ENCODE results near the gene RCE1. TPM values are rescaled to one million over a fixed set of nuclear protein-coding genes. Genes with fewer than 3 reads are reported as not detected.

The RCE1 gene
- total RNA-seq, 1 experiment from 2014 or later: 33.1 TPM

DNA sequence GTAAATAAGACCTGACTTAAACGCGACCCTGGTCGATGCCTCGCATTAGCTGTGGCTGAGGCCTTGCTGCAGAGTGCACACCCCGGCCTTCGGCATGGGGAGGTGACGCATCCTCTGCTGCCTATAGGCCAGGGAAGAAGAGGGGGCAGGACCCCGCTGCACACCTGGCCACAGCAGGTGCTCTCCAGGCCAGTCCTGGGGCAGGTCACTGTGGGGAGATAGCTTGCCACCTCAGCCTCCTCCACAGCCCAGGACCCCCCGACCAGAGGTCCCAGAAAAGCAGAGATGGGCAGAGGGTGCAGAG lies 26.3 kb downstream of the RCE1 start:
- H3K4me1 ChIP-seq (ENCODE audit: insufficient read depth, low read length, poor library complexity, severe bottlenecking): no peaks in the 10 kb centered on the region
- BruUV-seq (replicated peaks): no TSS peak
- ChIA-PET CTCF (no interaction called here), POLR2A (ENCODE audit: low non-redundant PET) (no interaction called here)
- no peaks in the 10 kb centered on the region for H3K36me3 ChIP-seq (ENCODE audit: insufficient read depth, low read length, poor library complexity, severe bottlenecking)
- intact Hi-C loops (cut with micrococcal nuclease; ENCODE audit: unreplicated experiment): no loop called here
- H3K27ac ChIP-seq (ENCODE audit: low read depth, low read length, poor library complexity, severe bottlenecking): no peak overlapping the region
- no peaks in the 10 kb centered on the region for H3K9me3 ChIP-seq (ENCODE audit: low read depth, low read length, poor library complexity, severe bottlenecking)
- DNase-seq (ENCODE audit: low spot score): no peak
- no peak for TF ChIP-seq EZH2 (IDR thresholded peaks at IDR 0.05; ENCODE audit: borderline replicate concordance, low read depth, low read length, poor library complexity, severe bottlenecking)
- TF ChIP-seq, protein P1, sequence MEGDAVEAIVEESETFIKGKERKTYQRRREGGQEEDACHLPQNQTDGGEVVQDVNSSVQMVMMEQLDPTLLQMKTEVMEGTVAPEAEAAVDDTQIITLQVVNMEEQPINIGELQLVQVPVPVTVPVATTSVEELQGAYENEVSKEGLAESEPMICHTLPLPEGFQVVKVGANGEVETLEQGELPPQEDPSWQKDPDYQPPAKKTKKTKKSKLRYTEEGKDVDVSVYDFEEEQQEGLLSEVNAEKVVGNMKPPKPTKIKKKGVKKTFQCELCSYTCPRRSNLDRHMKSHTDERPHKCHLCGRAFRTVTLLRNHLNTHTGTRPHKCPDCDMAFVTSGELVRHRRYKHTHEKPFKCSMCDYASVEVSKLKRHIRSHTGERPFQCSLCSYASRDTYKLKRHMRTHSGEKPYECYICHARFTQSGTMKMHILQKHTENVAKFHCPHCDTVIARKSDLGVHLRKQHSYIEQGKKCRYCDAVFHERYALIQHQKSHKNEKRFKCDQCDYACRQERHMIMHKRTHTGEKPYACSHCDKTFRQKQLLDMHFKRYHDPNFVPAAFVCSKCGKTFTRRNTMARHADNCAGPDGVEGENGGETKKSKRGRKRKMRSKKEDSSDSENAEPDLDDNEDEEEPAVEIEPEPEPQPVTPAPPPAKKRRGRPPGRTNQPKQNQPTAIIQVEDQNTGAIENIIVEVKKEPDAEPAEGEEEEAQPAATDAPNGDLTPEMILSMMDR (conservative IDR thresholded peaks at IDR 0.05; ENCODE audit: low read depth, low read length): no peak
- H3K4me3 ChIP-seq (ENCODE audit: low read depth, low read length, poor library complexity, severe bottlenecking): no peak overlapping the region
- no peaks in the 10 kb centered on the region for H3K27me3 ChIP-seq (replicated peaks; ENCODE audit: insufficient read depth, low read depth, low read length, poor library complexity)

DNA sequence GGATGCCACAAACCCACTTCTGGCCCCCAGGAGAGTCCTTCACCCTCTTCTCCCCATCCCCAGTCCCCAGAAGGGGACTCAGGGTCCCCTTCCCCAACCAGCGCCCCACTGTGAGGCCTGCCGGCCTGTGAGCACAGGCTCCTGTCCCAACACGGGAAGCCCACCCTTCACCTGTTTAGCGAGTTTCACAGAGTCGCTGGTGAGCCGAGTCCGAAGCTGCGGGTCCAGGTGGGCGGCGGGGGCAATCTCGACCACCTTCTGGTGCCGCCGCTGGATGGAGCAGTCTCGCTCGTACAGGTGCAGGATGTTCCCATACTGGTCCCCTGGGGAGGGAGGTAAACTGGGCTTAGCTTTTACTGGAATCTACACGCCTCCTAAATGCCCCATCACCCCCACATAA lies 26.9 kb downstream of the RCE1 start:
- Histone ChIP-seq H3K36me3 (ENCODE audit: insufficient read depth, low read length, poor library complexity, severe bottlenecking) (no peaks in the 10 kb centered on the region), H3K9me3 (ENCODE audit: low read depth, low read length, poor library complexity, severe bottlenecking) (no peaks in the 10 kb centered on the region), H3K27ac (ENCODE audit: low read depth, low read length, poor library complexity, severe bottlenecking) (no peak overlapping the region), H3K4me3 (ENCODE audit: low read depth, low read length, poor library complexity, severe bottlenecking) (no peak overlapping the region), H3K4me1 (ENCODE audit: insufficient read depth, low read length, poor library complexity, severe bottlenecking) (no peaks in the 10 kb centered on the region), H3K27me3 (replicated peaks; ENCODE audit: insufficient read depth, low read depth, low read length, poor library complexity) (no peaks in the 10 kb centered on the region)
- BruUV-seq (replicated peaks): no TSS peak
- ChIA-PET CTCF (no interaction called here), POLR2A (ENCODE audit: low non-redundant PET) (no interaction called here)
- TF ChIP-seq, protein P1 (conservative IDR thresholded peaks at IDR 0.05; ENCODE audit: low read depth, low read length): no peak
- no peak for TF ChIP-seq EZH2 (IDR thresholded peaks at IDR 0.05; ENCODE audit: borderline replicate concordance, low read depth, low read length, poor library complexity, severe bottlenecking)
- DNase-seq (ENCODE audit: low spot score): no peak
- intact Hi-C loops (cut with micrococcal nuclease; ENCODE audit: unreplicated experiment): no loop called here

DNA sequence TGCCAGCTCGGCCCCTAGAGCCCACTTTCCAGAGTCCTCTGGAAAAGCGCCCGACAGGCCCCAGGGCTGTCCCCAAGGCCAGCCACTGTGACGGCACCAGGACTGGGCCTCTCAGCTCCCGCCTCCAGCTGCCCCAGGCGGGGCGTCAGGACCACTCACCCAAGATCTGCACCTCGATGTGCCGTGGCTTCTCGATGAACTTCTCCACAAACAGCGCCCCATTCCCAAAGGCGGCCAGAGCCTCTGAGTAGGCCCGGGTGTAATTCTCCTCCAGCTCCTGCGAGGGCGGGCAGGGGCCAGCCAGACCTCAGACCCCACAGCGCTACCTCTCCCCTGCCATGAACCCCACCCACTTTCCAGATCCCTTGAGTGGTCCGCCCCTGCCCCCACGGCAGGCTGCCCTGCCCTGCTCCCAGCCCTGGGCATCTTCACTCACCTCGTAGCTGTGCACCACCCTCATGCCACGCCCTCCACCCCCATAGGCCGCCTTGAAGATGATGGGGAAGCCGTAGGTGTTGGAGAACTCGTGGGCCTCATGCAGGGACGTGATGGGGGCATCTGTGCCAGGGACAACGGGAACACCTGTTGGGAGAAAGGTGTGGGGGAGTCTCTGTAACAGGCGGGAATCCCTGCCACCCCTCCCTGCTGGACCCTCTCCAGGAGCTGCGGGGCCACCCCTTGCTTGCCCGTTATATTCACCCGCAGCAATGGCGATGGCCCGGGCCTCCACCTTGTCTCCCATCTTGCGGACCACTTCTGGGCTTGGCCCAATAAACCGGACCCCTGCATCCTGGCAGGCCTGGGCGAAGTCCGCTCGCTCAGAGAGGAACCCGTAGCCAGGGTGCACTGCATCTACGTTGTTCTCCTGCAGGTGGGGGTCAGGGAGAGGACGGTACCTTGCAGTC lies 27.6 kb downstream of the RCE1 start:
- POLR2A ChIA-PET (ENCODE audit: low non-redundant PET): no interaction called here
- Histone ChIP-seq H3K27ac (ENCODE audit: low read depth, low read length, poor library complexity, severe bottlenecking) (no peak overlapping the region), H3K27me3 (replicated peaks; ENCODE audit: insufficient read depth, low read depth, low read length, poor library complexity) (no peaks in the 10 kb centered on the region), H3K4me3 (ENCODE audit: low read depth, low read length, poor library complexity, severe bottlenecking) (no peak overlapping the region), H3K9me3 (ENCODE audit: low read depth, low read length, poor library complexity, severe bottlenecking) (no peaks in the 10 kb centered on the region), H3K4me1 (ENCODE audit: insufficient read depth, low read length, poor library complexity, severe bottlenecking) (no peaks in the 10 kb centered on the region), H3K36me3 (ENCODE audit: insufficient read depth, low read length, poor library complexity, severe bottlenecking) (no peaks in the 10 kb centered on the region)
- intact Hi-C loops (cut with micrococcal nuclease; ENCODE audit: unreplicated experiment): no loop called here
- no peak for DNase-seq (ENCODE audit: low spot score)
- CTCF ChIA-PET: interaction anchor here (0.7 to 1.0 kb wide), 3 partner anchors 12 to 15 kb away, joined by 3 to 4 read pairs (median 3); no protein-coding TSS in a partner anchor
- TF ChIP-seq EZH2 (IDR thresholded peaks at IDR 0.05; ENCODE audit: borderline replicate concordance, low read depth, low read length, poor library complexity, severe bottlenecking): no peak
- TF ChIP-seq, protein P1 (conservative IDR thresholded peaks at IDR 0.05; ENCODE audit: low read depth, low read length): no peak
- BruUV-seq (replicated peaks): TSS peak; percentile 40

All from A673 (cell line).